Trophoblast cell (in vitro differentiated cells and primary cell): ENCODE results near the gene SLC32A1. TPM values are rescaled to one million over a fixed set of nuclear protein-coding genes. Genes with fewer than 3 reads are reported as not detected.

ENCODE experiments used
- DNase-seq, 2 donors: peaks; one replicate each; pipeline ENCODE4 v3.0.0-alpha.2; 2016
- H2AFZ ChIP-seq: 2 replicates; pipeline ENCODE4 v1.6.1; 2013; ENCODE audit warnings: low read length, moderate library complexity, mild to moderate bottlenecking; ENCODE audit not compliant: insufficient read depth, poor library complexity
- H2AK5ac ChIP-seq: 2 replicates; pipeline ENCODE4 v1.6.1; 2013; ENCODE audit warnings: mild to moderate bottlenecking, low read length
- H2BK120ac ChIP-seq: 2 replicates; pipeline ENCODE4 v1.6.1; 2013; ENCODE audit warnings: low read length, mild to moderate bottlenecking, moderate library complexity; ENCODE audit not compliant: insufficient read depth, poor library complexity
- H2BK12ac ChIP-seq: 2 replicates; pipeline ENCODE4 v1.6.1; 2013; ENCODE audit warnings: mild to moderate bottlenecking, low read length, moderate library complexity
- H2BK5ac ChIP-seq: 2 replicates; pipeline ENCODE4 v1.6.1; 2013; ENCODE audit warnings: low read length, low read depth, moderate library complexity, mild to moderate bottlenecking; ENCODE audit not compliant: poor library complexity
- H3K14ac ChIP-seq: 2 replicates; pipeline ENCODE4 v1.6.1; 2013; ENCODE audit warnings: mild to moderate bottlenecking, low read length
- H3K18ac ChIP-seq: 2 replicates; pipeline ENCODE4 v1.6.1; 2013; ENCODE audit warnings: mild to moderate bottlenecking, low read length
- H3K23ac ChIP-seq: 2 replicates; pipeline ENCODE4 v1.6.1; 2013; ENCODE audit warnings: low read length
- H3K27ac ChIP-seq: 2 replicates; pipeline ENCODE4 v1.5.1; 2013; ENCODE audit warnings: low read depth, mild to moderate bottlenecking, inconsistent platforms, low read length, moderate library complexity
- H3K27me3 ChIP-seq: 2 replicates; pipeline ENCODE4 v1.6.1; 2013; ENCODE audit warnings: inconsistent platforms, mild to moderate bottlenecking, low read length, moderate library complexity; ENCODE audit not compliant: insufficient read depth
- H3K36me3 ChIP-seq, 2 experiments: 1 replicate in 1 of 2; 2 replicates in 1 of 2; pipeline ENCODE4 v1.6.1; 2013; ENCODE audit warnings: low read length in 2 of 2, mild to moderate bottlenecking in 2 of 2, moderate library complexity in 1 of 2; ENCODE audit not compliant: insufficient read depth in 2 of 2, control insufficient read depth in 1 of 2
- H3K4ac ChIP-seq: 2 replicates; pipeline ENCODE4 v1.6.1; 2013; ENCODE audit warnings: low read depth, mild to moderate bottlenecking, low read length, moderate library complexity
- H3K4me1 ChIP-seq, 2 experiments: 1 replicate in 1 of 2; 2 replicates in 1 of 2; pipeline ENCODE4 v1.6.1; 2013; ENCODE audit warnings: low read length in 2 of 2, mild to moderate bottlenecking in 2 of 2, moderate library complexity in 1 of 2; ENCODE audit not compliant: insufficient read depth in 2 of 2, control insufficient read depth in 1 of 2
- H3K4me2 ChIP-seq: 2 replicates; pipeline ENCODE4 v1.6.1; 2013; ENCODE audit warnings: inconsistent platforms, mild to moderate bottlenecking, low read length, moderate library complexity
- H3K4me3 ChIP-seq: 2 replicates; pipeline ENCODE4 v1.5.1; 2013; ENCODE audit warnings: mild to moderate bottlenecking, low read depth, low read length, inconsistent platforms
- H3K79me1 ChIP-seq: one replicate; pipeline ENCODE4 v1.6.1; 2013; ENCODE audit warnings: low read length
- H3K79me2 ChIP-seq: 2 replicates; pipeline ENCODE4 v1.6.1; 2013; ENCODE audit warnings: low read length, mild to moderate bottlenecking; ENCODE audit not compliant: control insufficient read depth, insufficient read depth, poor library complexity
- H3K9ac ChIP-seq: 2 replicates; pipeline ENCODE4 v1.6.1; 2013; ENCODE audit warnings: mild to moderate bottlenecking, low read length
- H3K9me3 ChIP-seq: 2 replicates; pipeline ENCODE4 v1.6.1; 2013; ENCODE audit warnings: low read depth, mild to moderate bottlenecking, control low read depth, inconsistent platforms, low read length; ENCODE audit not compliant: insufficient read depth
- H4K12ac ChIP-seq: 2 replicates; pipeline ENCODE4 v1.6.1; 2013; ENCODE audit warnings: low read depth, mild to moderate bottlenecking, low read length, moderate library complexity
- H4K8ac ChIP-seq: 2 replicates; pipeline ENCODE4 v1.6.1; 2013; ENCODE audit warnings: low read depth, mild to moderate bottlenecking, low read length, moderate library complexity
- H4K91ac ChIP-seq: one replicate; pipeline ENCODE4 v1.6.1; 2013; ENCODE audit warnings: low read depth, mild to moderate bottlenecking, low read length, moderate library complexity
- WGBS: extraction: QIAGEN DNeasy Blood & Tissue Kit; methylation state at CpG from one replicate; pipeline ENCODE4 v1.1.7; 2013; ENCODE audit warnings: missing lambda C conversion rate; ENCODE audit not compliant: insufficient read length, insufficient coverage; ENCODE audit errors: extremely low coverage; 5-methylcytosine and 5-hydroxymethylcytosine counted together
- polyA plus RNA-seq: library from polyadenylated mRNA; stranded (reverse); fragments of 200-250 nt; gene quantifications from 2 replicates; pipeline ENCODE4 v1.2.3, GENCODE V29; 2013

The SLC32A1 gene
- polyA plus RNA-seq, result not detected in 2 replicates

- no peaks in the 10 kb centered on the region for H3K79me1 ChIP-seq
- no CpG with 5 or more reads among the region's 76 CpGs for WGBS
- peaks cover 3 to 5% of the 10 kb centered on the region in 2 experiments for H3K4me1 ChIP-seq
Observed at GRCh38 chr20:38723848-38724625, at the start of gene SLC32A1. SLC32A1 (plus strand) TSS chr20:38724486; CDS start chr20:38724725, 239 bp downstream.

GRCh38 chr20:38674765-38675133, 49.5 kb upstream of the SLC32A1 start:
- DNase-seq, result no peak
- H3K4me1 ChIP-seq, result peaks cover 8% of the 10 kb centered on the region in 2 experiments
- no peak overlapping the region for H3K18ac ChIP-seq
- no CpG with 5 or more reads among the region's 13 CpGs for whole genome bisulfite sequencing
- no peak overlapping the region for H2BK5ac ChIP-seq
- no peak overlapping the region for H2AK5ac ChIP-seq
- peaks cover 2% of the 10 kb centered on the region for H3K9me3 ChIP-seq
- no peak overlapping the region for H2AFZ ChIP-seq
- no peak overlapping the region for H4K91ac ChIP-seq
- H3K4me3 ChIP-seq, result peak overlapping the region; percentile 52
- H3K79me2 ChIP-seq, result peaks cover 2% of the 10 kb centered on the region
- no peak overlapping the region for H3K27ac ChIP-seq
- no peak overlapping the region for H3K14ac ChIP-seq
- no peaks in the 10 kb centered on the region for H3K36me3 ChIP-seq
- no peak overlapping the region for H4K12ac ChIP-seq
- peaks cover 4% of the 10 kb centered on the region for H3K27me3 ChIP-seq
- H2BK12ac ChIP-seq, result no peak overlapping the region
- no peak overlapping the region for H2BK120ac ChIP-seq
- peak overlapping the region; percentile 62 for H3K4me2 ChIP-seq
- peaks cover 2% of the 10 kb centered on the region for H3K79me1 ChIP-seq
- H3K9ac ChIP-seq, result no peak overlapping the region
- no peak overlapping the region for H3K4ac ChIP-seq
- peak overlapping the region; percentile 25 for H4K8ac ChIP-seq
- no peak overlapping the region for H3K23ac ChIP-seq

More at GRCh38 chr20:38723848-38724625, at the start of gene SLC32A1:
- Histone ChIP-seq H3K23ac (no peak within 1 kb of the TSS), H3K18ac (no peak within 1 kb of the TSS), H4K12ac (no peak within 1 kb of the TSS), H2BK12ac (no peak within 1 kb of the TSS), H3K36me3 (no peaks in the 10 kb centered on the region), H4K8ac (no peak within 1 kb of the TSS), H2AK5ac (no peak within 1 kb of the TSS), H3K4ac (no peak within 1 kb of the TSS), H3K9me3 (peaks cover 14% of the 10 kb centered on the region), H3K27ac (no peak within 1 kb of the TSS), H3K79me2 (no peaks in the 10 kb centered on the region), H3K4me2 (no peak within 1 kb of the TSS), H4K91ac (no peak within 1 kb of the TSS), H3K4me3 (no peak within 1 kb of the TSS), H3K14ac (no peak within 1 kb of the TSS), H2BK5ac (no peak within 1 kb of the TSS), H2BK120ac (no peak within 1 kb of the TSS), H3K9ac (no peak within 1 kb of the TSS), H3K27me3 (peaks cover 86% of the 10 kb centered on the region), H2AFZ (no peak within 1 kb of the TSS)
- DNase-seq, result no peak

- Histone ChIP-seq H4K91ac (no peak overlapping the region), H3K79me1 (peaks cover 2% of the 10 kb centered on the region), H3K9me3 (peaks cover 2% of the 10 kb centered on the region), H3K4me2 (no peak overlapping the region), H3K18ac (no peak overlapping the region), H4K8ac (no peak overlapping the region), H4K12ac (no peak overlapping the region), H3K79me2 (peaks cover 2% of the 10 kb centered on the region), H3K14ac (no peak overlapping the region), H3K4ac (no peak overlapping the region), H3K4me3 (no peak overlapping the region), H2AFZ (no peak overlapping the region), H3K27me3 (peaks cover 4% of the 10 kb centered on the region), H2BK12ac (no peak overlapping the region), H2BK5ac (no peak overlapping the region), H3K23ac (no peak overlapping the region), H3K27ac (no peak overlapping the region), H2AK5ac (no peak overlapping the region), H3K9ac (no peak overlapping the region), H3K36me3 (no peaks in the 10 kb centered on the region), H2BK120ac (no peak overlapping the region), H3K4me1 (peaks cover 8% of the 10 kb centered on the region in 2 experiments)
- no peak for DNase-seq
- no CpG with 5 or more reads among the region's 5 CpGs for WGBS
Observed at GRCh38 chr20:38676576-38676975, 47.7 kb upstream of the SLC32A1 start.

- Histone ChIP-seq H2BK120ac (no peak overlapping the region), H4K12ac (no peak overlapping the region), H3K18ac (no peak overlapping the region), H4K8ac (no peak overlapping the region), H3K27ac (no peak overlapping the region), H3K27me3 (no peaks in the 10 kb centered on the region), H3K36me3 (no peaks in the 10 kb centered on the region), H3K9me3 (no peaks in the 10 kb centered on the region), H3K9ac (no peak overlapping the region), H3K23ac (no peak overlapping the region), H2AK5ac (no peak overlapping the region), H4K91ac (no peak overlapping the region), H3K14ac (no peak overlapping the region), H3K79me2 (no peaks in the 10 kb centered on the region), H3K79me1 (no peaks in the 10 kb centered on the region), H3K4me1 (no peaks in the 10 kb centered on the region), H2BK5ac (no peak overlapping the region), H2AFZ (no peak overlapping the region), H3K4me2 (no peak overlapping the region), H3K4ac (no peak overlapping the region), H3K4me3 (no peak overlapping the region), H2BK12ac (no peak overlapping the region)
- peak in 1 of 2 donors; percentile 55 for DNase-seq
- WGBS, result no CpG with 5 or more reads among the region's 9 CpGs
Observed at GRCh38 chr20:38680500-38681306, 43.6 kb upstream of the SLC32A1 start.
